ENCODE data around the gene ARHGAP45.
A peak's percentile ranks its signal among the peaks of the same experiment; 100 is the strongest.
"Not testable (repeated sequence)": the region's sequence is repeated elsewhere in the genome, so short reads cannot be mapped to it uniquely, and the experiment has no call there.

ARHGAP45 gene

GRCh38 chr19:1066748-1067340 lies at the start of gene ARHGAP45:
TSS of gene ARHGAP45 (plus strand) at chr19:1067167. CDS start at chr19:1067406, 239 bp downstream.
- peak; percentile 66 to 76 for DNase-seq

GRCh38 chr19:1017906-1018305 lies 49.1 kb upstream of the ARHGAP45 start:
- no peak for DNase-seq

- DNase-seq: no peak
Measured at GRCh38 chr19:1018393-1018792, 48.6 kb upstream of the ARHGAP45 start.

- no peak for DNase-seq
Measured at GRCh38 chr19:1018932-1019615, 47.9 kb upstream of the ARHGAP45 start.

GRCh38 chr19:1019616-1019961 lies 47.4 kb upstream of the ARHGAP45 start:
- no peak for DNase-seq

GRCh38 chr19:1019980-1020867 lies 46.7 kb upstream of the ARHGAP45 start:
- no peak for DNase-seq

- DNase-seq: peak; percentile 96 to 98
Measured at GRCh38 chr19:1020868-1021425, 46.0 kb upstream of the ARHGAP45 start, which contains the start of gene TMEM259. TSS of gene TMEM259 (minus strand) at chr19:1021123. CDS start at chr19:1020996, 127 bp downstream.

GRCh38 chr19:1023883-1024188 lies 43.1 kb upstream of the ARHGAP45 start:
- DNase-seq: not testable (repeated sequence)

GRCh38 chr19:1025080-1025479 lies 41.9 kb upstream of the ARHGAP45 start:
- not testable (repeated sequence) for DNase-seq

- peak; percentile 65 to 67 for DNase-seq
Measured at GRCh38 chr19:1025960-1026782, 40.8 kb upstream of the ARHGAP45 start, which contains the start of gene CNN2. TSS of gene CNN2 (plus strand) at chr19:1026608. CDS start at chr19:1026662, 54 bp downstream.

GRCh38 chr19:1026783-1027649 lies 40.0 kb upstream of the ARHGAP45 start:
- DNase-seq: no peak

- no peak for DNase-seq
Measured at GRCh38 chr19:1027650-1028061, 39.3 kb upstream of the ARHGAP45 start.

GRCh38 chr19:1028062-1028926 lies 38.7 kb upstream of the ARHGAP45 start:
- no peak for DNase-seq

- DNase-seq: no peak
Measured at GRCh38 chr19:1032264-1032867, 34.6 kb upstream of the ARHGAP45 start.

GRCh38 chr19:1035998-1036621 lies 30.9 kb upstream of the ARHGAP45 start:
- DNase-seq: no peak

- DNase-seq: no peak
Measured at GRCh38 chr19:1037621-1038064, 29.3 kb upstream of the ARHGAP45 start.

GRCh38 chr19:1038978-1039645 lies 27.9 kb upstream of the ARHGAP45 start:
- DNase-seq: no peak

GRCh38 chr19:1039646-1040475 lies 27.1 kb upstream of the ARHGAP45 start, which contains the start of gene ABCA7:
TSS of gene ABCA7 (plus strand) at chr19:1040107. CDS start at chr19:1041362, 1,255 bp downstream.
- DNase-seq: peak; percentile 100
